Loucy (cell line): ENCODE measurements around the gene SLC6A6.

Source experiments
- H2AFZ ChIP-seq: fragments of 200-600 bp; sonication (generic); 2 replicates; pipeline ENCODE4 v1.6.0; 2016; ENCODE audit warnings: antibody characterized with exemption, mild to moderate bottlenecking, low read length, moderate library complexity
- H3F3A ChIP-seq: fragments of 200-600 bp; 2 replicates; pipeline ENCODE4 v1.6.0; 2016; ENCODE audit warnings: antibody characterized with exemption, low read depth, mild to moderate bottlenecking
- H3K27me3 ChIP-seq: fragments of 200-600 bp; sonication (generic); 2 replicates; pipeline ENCODE4 v1.6.1; 2014; ENCODE audit warnings: low read length, mild to moderate bottlenecking; ENCODE audit not compliant: insufficient read depth, poor library complexity, severe bottlenecking
- H3K36me3 ChIP-seq: fragments of 200-600 bp; sonication (generic); 2 replicates; pipeline ENCODE4 v1.6.1; 2016; ENCODE audit warnings: low read length; ENCODE audit not compliant: insufficient read depth
- H3K4me1 ChIP-seq: fragments of 200-600 bp; sonication (generic); 2 replicates; pipeline ENCODE4 v1.5.1; 2014; ENCODE audit warnings: low read length, mild to moderate bottlenecking; ENCODE audit not compliant: insufficient read depth, poor library complexity, severe bottlenecking
- H3K4me2 ChIP-seq: fragments of 200-600 bp; sonication (generic); 2 replicates; pipeline ENCODE4 v1.6.0; 2014; ENCODE audit warnings: antibody characterized with exemption, low read length, low read depth, mild to moderate bottlenecking; ENCODE audit not compliant: poor library complexity, severe bottlenecking
- H3K4me3 ChIP-seq: fragments of 200-600 bp; sonication (generic); 2 replicates; pipeline ENCODE4 v1.5.1; 2014; ENCODE audit warnings: low read length, mild to moderate bottlenecking, mixed read lengths; ENCODE audit not compliant: poor library complexity, severe bottlenecking
- H3K79me2 ChIP-seq: fragments of 200-600 bp; sonication (generic); 2 replicates; pipeline ENCODE4 v1.6.1; 2014; ENCODE audit warnings: low read length; ENCODE audit not compliant: insufficient read depth
- H3K9ac ChIP-seq: fragments of 200-600 bp; sonication (generic); 2 replicates; pipeline ENCODE4 v1.6.0; 2014; ENCODE audit warnings: mild to moderate bottlenecking, low read depth, low read length, moderate library complexity; ENCODE audit not compliant: poor library complexity, severe bottlenecking
- H3K9me2 ChIP-seq: fragments of 200-600 bp; sonication (generic); replicated peaks from 2 replicates; pipeline ENCODE4 v1.6.1; 2016; ENCODE audit warnings: low read depth, low read length, mixed read lengths
- H3K9me3 ChIP-seq: fragments of 200-600 bp; sonication (generic); 2 replicates; pipeline ENCODE4 v1.6.1; 2014; ENCODE audit warnings: mild to moderate bottlenecking, antibody characterized with exemption, low read length, low read depth; ENCODE audit not compliant: insufficient read depth
- H4K20me1 ChIP-seq: fragments of 200-600 bp; sonication (generic); 2 replicates; pipeline ENCODE4 v1.6.0; 2014; ENCODE audit warnings: antibody characterized with exemption, low read length, mild to moderate bottlenecking; ENCODE audit not compliant: insufficient read depth, poor library complexity, severe bottlenecking
- CTCF ChIP-seq: fragments of 200-600 bp; sonication (generic); conservative IDR thresholded peaks from 2 replicates; pipeline ENCODE4 v1.5.1; 2014; ENCODE audit warnings: mild to moderate bottlenecking, antibody characterized with exemption, low read length
- EZH2phosphoT487 ChIP-seq: fragments of 200-600 bp; IDR thresholded peaks from 2 replicates; pipeline ENCODE4 v1.6.1; 2018; ENCODE audit warnings: antibody characterized with exemption, mild to moderate bottlenecking, moderate library complexity, borderline replicate concordance

SLC6A6 gene

DNA sequence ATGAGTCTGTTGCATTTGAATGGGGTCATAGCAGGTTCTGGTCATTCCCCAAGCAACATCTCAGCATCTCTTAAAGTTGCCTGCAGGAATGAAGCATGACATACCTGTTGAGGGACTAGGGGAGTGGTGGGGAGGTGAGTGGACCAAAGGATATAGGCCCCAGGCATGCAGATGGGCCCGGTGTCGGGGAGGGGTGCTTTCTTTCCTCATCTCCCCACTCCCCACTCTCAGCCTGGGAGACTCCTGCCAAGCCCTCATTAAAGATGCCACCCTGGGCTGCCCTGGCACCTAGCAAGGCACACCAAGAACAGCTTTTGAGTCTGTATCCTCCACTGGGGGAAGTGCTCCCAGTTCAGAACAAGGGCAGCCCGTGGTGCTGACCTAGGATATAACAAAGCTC is 83.6 kb downstream of the SLC6A6 start:
- peaks cover 42% of the 10 kb centered on the region; the same call in 1 of the 2 replicates for H3K36me3 ChIP-seq
- no peaks in the 10 kb centered on the region for H3K9me3 ChIP-seq
- H3K9me2 ChIP-seq: no peaks in the 10 kb centered on the region
- H3K4me3 ChIP-seq: no peak overlapping the region
- H3K27me3 ChIP-seq: no peaks in the 10 kb centered on the region
- H3K4me2 ChIP-seq: no peak overlapping the region
- H3K4me1 ChIP-seq: no peaks in the 10 kb centered on the region
- H3K9ac ChIP-seq: no peak overlapping the region
- no peaks in the 10 kb centered on the region for H3K79me2 ChIP-seq
- no peaks in the 10 kb centered on the region for H3F3A ChIP-seq
- TF ChIP-seq EZH2phosphoT487 (no peak), CTCF (no peak)
- H2AFZ ChIP-seq: no peak overlapping the region
- H4K20me1 ChIP-seq: no peaks in the 10 kb centered on the region

DNA sequence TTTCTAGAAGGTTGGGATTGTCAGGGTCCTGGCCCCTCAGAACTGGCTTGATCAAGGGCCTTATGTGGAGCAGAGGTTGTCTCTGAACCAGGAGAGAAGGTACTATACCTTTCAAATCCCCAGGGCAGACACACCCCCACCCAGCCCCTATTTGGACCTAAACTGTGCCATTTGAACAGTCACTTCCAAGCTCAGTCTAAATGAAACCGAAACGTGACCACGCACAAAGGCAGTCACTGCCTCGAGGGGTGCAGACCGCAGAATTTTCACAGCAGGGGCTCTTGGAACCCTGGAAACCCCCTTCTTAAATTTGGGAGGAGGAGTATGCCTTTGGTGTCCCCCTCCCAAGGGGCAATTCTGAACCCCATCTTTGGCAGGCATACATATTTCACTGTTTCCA is 84.1 kb downstream of the SLC6A6 start:
- no peaks in the 10 kb centered on the region for H4K20me1 ChIP-seq
- no peaks in the 10 kb centered on the region for H3F3A ChIP-seq
- H3K27me3 ChIP-seq: no peaks in the 10 kb centered on the region
- H3K36me3 ChIP-seq: peaks cover 39% of the 10 kb centered on the region; the same call in 1 of the 2 replicates
- H3K4me1 ChIP-seq: no peaks in the 10 kb centered on the region
- TF ChIP-seq CTCF (no peak), EZH2phosphoT487 (no peak)
- H3K9me3 ChIP-seq: no peaks in the 10 kb centered on the region
- no peaks in the 10 kb centered on the region for H3K9me2 ChIP-seq
- H3K4me3 ChIP-seq: no peak overlapping the region
- H2AFZ ChIP-seq: no peak overlapping the region
- no peak overlapping the region for H3K4me2 ChIP-seq
- no peaks in the 10 kb centered on the region for H3K79me2 ChIP-seq
- no peak overlapping the region for H3K9ac ChIP-seq

GRCh38 chr3:14487086-14487485 is 84.7 kb downstream of the SLC6A6 start:
- Histone ChIP-seq H3K36me3 (peaks cover 33% of the 10 kb centered on the region; the same call in 1 of the 2 replicates), H3K9ac (no peak overlapping the region)
- TF ChIP-seq EZH2phosphoT487 (no peak), CTCF (no peak)

More at GRCh38 chr3:14487086-14487485, 84.7 kb downstream of the SLC6A6 start:
- no peaks in the 10 kb centered on the region for H3K9me2 ChIP-seq
- H3K9me3 ChIP-seq: no peaks in the 10 kb centered on the region
- no peak overlapping the region for H2AFZ ChIP-seq
- no peak overlapping the region for H3K4me2 ChIP-seq
- H3F3A ChIP-seq: no peaks in the 10 kb centered on the region
- H3K4me1 ChIP-seq: no peaks in the 10 kb centered on the region
- H4K20me1 ChIP-seq: no peaks in the 10 kb centered on the region
- no peaks in the 10 kb centered on the region for H3K79me2 ChIP-seq
- H3K27me3 ChIP-seq: no peaks in the 10 kb centered on the region
- H3K4me3 ChIP-seq: no peak overlapping the region
